Measurements from ENCODE around the gene AKT1.
"Not testable (repeated sequence)": the region's sequence is repeated elsewhere in the genome, so short reads cannot be mapped to it uniquely, and the experiment has no call there.

Gene AKT1

GRCh38 chr14:104794993-104795780, at the start of gene AKT1:
Gene AKT1 (minus strand): TSS chr14:104795748. CDS start chr14:104792643, 3,105 bp downstream.
- DNase-seq = no peak

- DNase-seq = no peak
Observed at GRCh38 chr14:104845033-104845666, 49.6 kb upstream of the AKT1 start.

- no peak for DNase-seq
Observed at GRCh38 chr14:104844306-104845032, 48.9 kb upstream of the AKT1 start.

- peak; percentile 84 for DNase-seq
Observed at GRCh38 chr14:104843442-104844305, 48.1 kb upstream of the AKT1 start.

- no peak for DNase-seq
Observed at GRCh38 chr14:104843006-104843405, 47.5 kb upstream of the AKT1 start.

- DNase-seq = no peak
Observed at GRCh38 chr14:104841730-104842129, 46.2 kb upstream of the AKT1 start.

- DNase-seq = not testable (repeated sequence)
Observed at GRCh38 chr14:104836171-104836935, 40.8 kb upstream of the AKT1 start.

GRCh38 chr14:104830781-104831180, 35.2 kb upstream of the AKT1 start:
- DNase-seq = no peak

GRCh38 chr14:104827177-104828055, 31.9 kb upstream of the AKT1 start:
- DNase-seq = peak; percentile 30

- DNase-seq = no peak
Observed at GRCh38 chr14:104826861-104827176, 31.3 kb upstream of the AKT1 start.

GRCh38 chr14:104826189-104826860, 30.8 kb upstream of the AKT1 start:
- peak; percentile 73 for DNase-seq

- DNase-seq = no peak
Observed at GRCh38 chr14:104824353-104824997, 28.9 kb upstream of the AKT1 start.

- no peak for DNase-seq
Observed at GRCh38 chr14:104822821-104823615, 27.5 kb upstream of the AKT1 start.

GRCh38 chr14:104821971-104822608, 26.5 kb upstream of the AKT1 start:
- DNase-seq = no peak

GRCh38 chr14:104821229-104821945, 25.8 kb upstream of the AKT1 start:
- no peak for DNase-seq

- no peak for DNase-seq
Observed at GRCh38 chr14:104820669-104821228, 25.2 kb upstream of the AKT1 start.

- no peak for DNase-seq
Observed at GRCh38 chr14:104819361-104819781, 23.8 kb upstream of the AKT1 start.
